SKM-1 (cell line): ENCODE results near the gene VPS11.
"Not testable (repeated sequence)": the region's sequence is repeated elsewhere in the genome, so short reads cannot be mapped to it uniquely, and the experiment has no call there.

Experiments used
- DNase-seq: peaks from one replicate; lab custom pipeline; 2025; ENCODE audit not compliant: unreplicated experiment; lab: John Stamatoyannopoulos, UW

Gene VPS11

DNA sequence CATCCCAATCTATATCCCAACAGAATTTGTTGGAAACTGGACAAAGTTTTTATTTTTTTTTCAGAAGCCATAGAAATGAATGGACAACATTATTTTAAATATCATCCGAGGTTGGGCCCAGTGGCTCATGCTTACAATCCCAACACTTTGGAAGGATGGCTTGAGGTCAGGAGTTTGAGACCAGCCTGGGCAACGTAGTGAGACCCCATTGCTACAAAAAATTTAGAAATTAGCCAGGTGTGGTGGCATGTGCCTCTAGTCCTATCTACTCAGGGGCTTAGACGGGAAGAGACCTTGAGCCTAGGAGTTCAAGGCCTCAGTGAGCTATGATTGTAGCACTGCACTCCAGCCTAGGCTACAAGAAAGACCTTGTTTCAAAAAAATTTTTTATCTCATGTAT lies 32.8 kb upstream of the VPS11 start:
- DNase-seq: no peak

DNA sequence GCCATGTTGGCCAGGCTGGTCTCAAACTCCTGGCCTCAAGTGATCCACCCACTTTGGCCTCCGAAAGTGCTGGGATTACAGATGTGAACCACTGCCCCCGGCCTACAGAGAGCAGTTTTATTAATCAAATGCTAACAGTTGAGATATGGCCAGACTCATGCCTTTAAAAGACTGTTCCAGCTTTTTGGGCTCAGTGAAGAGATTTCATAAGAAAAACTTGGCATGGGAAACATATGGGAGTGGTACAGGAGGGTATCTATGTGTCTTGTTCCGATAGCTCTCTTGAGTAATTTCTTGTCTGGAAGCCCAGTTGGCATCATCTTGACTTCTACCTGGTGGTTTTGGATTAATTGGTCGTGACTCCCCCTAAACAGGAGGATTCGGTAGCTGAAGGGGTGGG lies 28.7 kb upstream of the VPS11 start:
- DNase-seq: no peak

DNA sequence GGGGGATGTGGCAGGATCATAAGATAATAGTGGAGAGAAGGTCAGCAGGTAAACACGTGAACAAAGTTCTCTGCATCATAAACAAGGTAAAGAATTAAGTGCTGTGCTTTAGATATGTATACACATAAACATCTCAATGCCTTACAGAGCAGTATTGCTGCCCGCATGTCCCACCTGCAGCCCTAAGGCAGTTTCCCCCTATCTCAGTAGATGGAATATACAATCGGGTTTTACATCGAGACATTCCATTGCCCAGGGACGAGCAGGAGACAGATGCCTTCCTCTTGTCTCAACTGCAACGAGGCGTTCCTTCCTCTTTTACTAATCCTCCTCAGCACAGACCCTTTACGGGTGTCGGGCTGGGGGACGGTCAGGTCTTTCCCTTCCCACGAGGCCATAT lies 28.1 kb upstream of the VPS11 start:
- DNase-seq: not testable (repeated sequence)

GRCh38 chr11:119041821-119042514 lies 25.6 kb upstream of the VPS11 start:
- DNase-seq: no peak

GRCh38 chr11:119042927-119043326 lies 24.7 kb upstream of the VPS11 start:
- DNase-seq: no peak

- no peak for DNase-seq
Measured at GRCh38 chr11:119044708-119045107, 22.9 kb upstream of the VPS11 start.

DNA sequence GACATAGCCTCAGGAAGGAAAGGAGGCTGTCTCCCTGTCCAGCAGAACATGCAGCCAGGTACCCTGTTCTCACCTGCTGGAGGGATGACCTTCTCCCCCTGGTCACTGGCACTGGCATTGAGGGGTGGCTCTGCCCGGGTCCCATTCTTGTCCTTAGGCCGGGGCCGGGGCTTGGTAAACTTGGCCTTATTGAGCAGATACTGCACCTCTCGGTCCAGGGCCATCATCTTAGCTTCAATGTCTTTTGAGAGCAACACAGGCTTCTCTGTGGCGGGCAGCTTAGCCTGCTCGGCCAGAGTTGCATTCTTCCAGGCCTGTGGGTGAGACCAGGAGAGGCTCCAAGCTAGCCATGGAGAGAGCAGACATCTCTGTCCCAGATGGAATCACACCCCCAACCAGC lies 21.1 kb upstream of the VPS11 start:
- DNase-seq: no peak

- DNase-seq: no peak
Measured at GRCh38 chr11:119047205-119047604, 20.4 kb upstream of the VPS11 start.

GRCh38 chr11:119048644-119049043 lies 19.0 kb upstream of the VPS11 start:
- no peak for DNase-seq

DNA sequence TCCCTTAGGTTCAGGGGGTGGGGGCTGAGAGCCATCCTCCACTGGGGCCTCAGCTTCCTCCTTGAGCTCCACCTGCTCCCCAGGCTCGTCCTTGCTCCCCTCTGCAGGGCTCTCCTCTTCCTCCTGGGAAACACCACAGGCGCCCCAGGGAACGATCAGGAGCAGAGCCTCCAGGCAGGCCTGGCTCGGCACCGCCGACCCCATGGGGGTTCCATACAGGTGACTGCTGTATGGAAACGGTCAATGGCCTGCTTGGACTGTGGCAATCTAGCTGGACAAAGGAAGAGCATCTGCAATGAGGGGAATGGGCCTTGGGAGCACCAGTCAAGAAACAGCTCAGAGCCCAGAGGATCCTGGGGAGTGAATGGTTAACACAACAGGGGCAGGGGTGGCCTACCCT lies 18.5 kb upstream of the VPS11 start:
- DNase-seq: no peak

DNA sequence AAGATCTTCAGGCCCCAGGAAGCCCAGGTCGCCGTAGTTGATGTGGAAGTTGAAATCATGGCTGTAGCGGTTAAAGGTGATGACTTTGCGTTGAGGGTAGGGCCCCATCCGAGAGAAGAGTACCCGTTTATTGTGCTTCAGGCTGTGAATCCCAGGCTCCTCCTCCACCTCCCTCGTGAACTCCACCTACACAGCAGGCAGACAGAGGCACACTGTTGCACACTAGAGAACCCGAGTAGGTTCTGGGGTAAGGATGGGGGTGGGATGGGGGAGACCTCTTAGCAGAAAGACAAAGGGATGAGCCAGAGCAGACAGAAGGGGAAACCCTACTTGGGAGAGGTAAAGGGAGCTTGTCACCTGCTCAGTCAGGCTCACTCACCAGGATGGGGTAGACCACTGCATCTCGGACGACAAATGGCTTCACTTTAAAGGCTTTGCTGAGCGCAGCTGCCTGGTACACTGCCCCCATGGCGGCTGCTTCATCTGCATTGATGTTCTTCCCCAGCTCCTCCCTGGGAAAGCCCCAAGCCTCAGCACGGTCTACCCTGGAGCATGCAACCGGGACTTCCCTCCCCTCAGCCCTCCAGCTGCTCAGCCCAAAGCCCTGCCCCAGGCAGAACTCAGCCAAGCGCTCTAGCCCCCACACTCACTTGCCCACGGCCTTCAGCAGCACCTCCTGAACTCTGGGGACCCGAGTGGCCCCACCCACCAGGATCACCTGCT lies 16.0 kb upstream of the VPS11 start:
- DNase-seq: no peak

- no peak for DNase-seq
Measured at GRCh38 chr11:119052163-119052814, 15.3 kb upstream of the VPS11 start.

DNA sequence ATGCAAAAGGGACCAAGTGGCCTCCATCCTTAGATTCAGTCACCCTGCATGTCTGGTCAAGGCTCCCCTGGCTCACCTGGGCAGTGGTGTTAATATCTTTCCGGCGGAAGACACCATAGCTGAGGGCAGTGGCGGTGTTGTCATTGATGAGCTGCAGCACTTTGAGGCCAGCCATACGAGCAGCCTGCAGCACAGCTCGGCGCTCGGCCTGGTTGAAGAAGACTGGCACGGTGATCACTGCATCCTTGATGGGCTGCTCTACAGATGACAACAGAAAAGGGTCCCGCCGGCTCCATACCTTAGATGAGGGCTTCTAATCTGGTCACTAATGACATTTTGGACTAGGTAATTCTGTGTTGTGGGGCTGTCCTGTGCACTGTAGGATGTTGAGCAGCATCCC lies 13.2 kb upstream of the VPS11 start:
- no peak for DNase-seq

DNA sequence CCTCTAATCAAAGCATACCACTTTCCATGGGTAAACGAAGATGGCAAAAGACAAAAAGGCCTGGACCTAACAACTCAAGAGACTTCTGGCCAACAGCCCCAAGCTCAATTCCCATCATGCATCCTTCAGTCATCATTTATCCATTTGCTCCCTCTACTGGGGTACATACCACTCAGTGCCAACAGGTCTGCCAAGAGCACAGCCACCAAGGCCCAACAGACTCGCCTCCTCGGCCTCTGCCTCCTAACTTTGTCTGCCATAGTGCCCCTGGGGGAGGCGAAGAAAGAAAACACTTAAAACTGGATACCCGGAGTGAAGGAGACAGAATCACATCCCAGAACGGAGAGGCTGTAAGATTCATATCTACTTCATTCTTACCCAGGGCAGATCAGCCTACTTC lies 11.7 kb upstream of the VPS11 start:
- DNase-seq: no peak

GRCh38 chr11:119056421-119056999 lies 11.1 kb upstream of the VPS11 start:
- DNase-seq: no peak

- DNase-seq: peak; percentile 91
Measured at GRCh38 chr11:119057000-119057769, 10.4 kb upstream of the VPS11 start, which contains the start of gene HYOU1. TSS of gene HYOU1 (minus strand) at chr11:119057205. CDS start at chr11:119056160, 1,045 bp downstream.

GRCh38 chr11:119059128-119059527 lies 8.5 kb upstream of the VPS11 start:
- not testable (repeated sequence) for DNase-seq

DNA sequence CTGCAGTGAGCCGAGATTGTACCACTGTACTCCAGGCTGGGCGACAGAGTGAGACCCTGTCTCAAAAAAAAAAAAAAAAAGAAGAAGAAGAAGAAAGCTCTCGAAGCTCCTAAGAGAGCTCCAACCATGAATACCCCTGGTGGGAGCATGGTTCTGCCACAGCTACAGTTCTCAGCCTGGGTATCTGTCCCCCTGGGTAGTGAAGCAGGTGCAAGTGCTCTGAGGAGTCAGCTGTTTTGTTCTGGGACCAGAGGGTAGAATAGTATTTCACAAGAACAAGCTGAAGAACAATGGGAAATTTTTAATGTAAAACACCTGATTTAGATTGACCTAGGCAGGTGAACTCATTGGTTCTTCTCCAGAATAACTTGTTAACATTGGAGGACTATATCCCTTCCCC lies 6.4 kb upstream of the VPS11 start:
- DNase-seq: no peak

DNA sequence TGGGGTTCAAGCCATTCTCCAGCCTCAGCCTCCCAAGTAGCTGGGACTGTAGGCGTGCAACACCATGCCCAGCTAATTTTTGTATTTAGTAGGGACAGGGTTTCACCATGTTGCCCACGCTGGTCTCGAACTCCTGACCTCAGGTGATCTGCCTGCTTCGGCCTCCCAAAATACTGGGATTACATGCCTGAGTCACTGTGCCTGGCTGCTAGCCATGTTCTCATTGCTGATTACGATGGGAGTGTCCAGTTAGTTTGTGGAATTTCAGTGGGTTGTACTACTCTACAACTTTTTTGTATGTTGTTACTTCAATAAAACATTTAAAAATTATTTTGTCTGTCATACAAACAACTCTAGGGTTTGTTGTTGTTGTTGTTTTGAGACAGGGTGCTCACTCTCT lies 4.8 kb upstream of the VPS11 start:
- DNase-seq: no peak

- peak; percentile 32 for DNase-seq
Measured at GRCh38 chr11:119065369-119065768, 2.2 kb upstream of the VPS11 start.

DNA sequence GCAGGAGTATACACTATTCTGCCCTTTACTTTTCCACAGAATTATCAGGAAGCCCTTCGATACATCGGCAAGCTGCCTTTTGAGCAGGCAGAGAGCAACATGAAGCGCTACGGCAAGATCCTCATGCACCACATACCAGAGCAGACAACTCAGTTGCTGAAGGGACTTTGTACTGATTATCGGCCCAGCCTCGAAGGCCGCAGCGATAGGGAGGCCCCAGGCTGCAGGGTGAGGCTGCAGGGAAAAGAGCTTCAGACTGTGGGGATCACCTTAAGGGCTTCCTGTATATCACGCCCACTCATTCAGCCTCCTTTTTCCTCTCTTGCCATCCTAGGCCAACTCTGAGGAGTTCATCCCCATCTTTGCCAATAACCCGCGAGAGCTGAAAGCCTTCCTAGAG lies 10.2 kb downstream of the VPS11 start:
- no peak for DNase-seq
